ENCODE measurements around the gene NFASC.

NFASC gene

DNA sequence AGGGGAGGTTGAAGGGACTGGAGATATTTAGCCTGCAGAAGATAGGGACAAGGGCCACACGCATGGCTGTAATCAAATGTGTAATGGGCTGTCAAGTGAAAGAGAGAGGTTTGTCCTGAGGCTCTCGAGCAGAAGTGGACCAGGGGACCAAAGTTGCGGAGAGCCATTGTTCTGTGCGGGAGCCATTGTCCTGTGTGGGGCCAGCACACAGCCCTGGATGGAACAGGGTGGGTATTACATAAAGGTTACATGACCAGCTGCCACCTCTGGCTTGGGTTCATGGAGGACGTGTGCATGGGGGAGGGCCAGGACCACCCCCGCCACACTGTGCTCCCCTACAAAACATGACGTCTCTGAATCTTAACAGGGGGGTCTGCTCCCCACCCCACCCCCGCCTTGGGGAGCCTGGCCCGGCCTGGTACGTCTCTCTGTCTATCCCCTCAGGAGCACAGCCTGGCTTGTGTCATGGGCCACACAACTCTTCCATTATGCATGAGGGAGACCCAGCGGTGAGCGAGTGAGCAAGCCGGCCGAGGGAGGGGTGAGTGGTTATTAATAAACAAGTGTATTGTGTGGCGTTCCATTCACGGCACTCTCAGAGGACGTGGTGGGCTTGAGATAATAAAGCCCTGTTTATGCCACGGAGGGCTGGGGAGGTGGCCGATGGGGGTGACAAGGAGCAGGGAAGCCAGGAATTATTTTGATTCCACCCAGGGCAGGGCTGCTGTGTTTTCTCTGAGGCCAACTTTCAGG is at the start of gene NFASC:
TSS of gene NFASC (plus strand) at position 703 of the 753 bp plus-strand sequence. CDS start 73,454 bp downstream, outside the sequence.
- DNase-seq = no peak

- DNase-seq = no peak
These were observed 49.2 kb upstream of the NFASC start for GRCh38 chr1:204821476-204821875.

GRCh38 chr1:204821924-204822323 is 48.7 kb upstream of the NFASC start:
- no peak for DNase-seq

- DNase-seq = peak; percentile 85
These were observed 43.7 kb upstream of the NFASC start for GRCh38 chr1:204826970-204827369.

- peak; percentile 93 for DNase-seq
These were observed 42.3 kb upstream of the NFASC start for GRCh38 chr1:204828352-204828850.

GRCh38 chr1:204829133-204829825 is 41.4 kb upstream of the NFASC start:
- peak; percentile 49 for DNase-seq

DNA sequence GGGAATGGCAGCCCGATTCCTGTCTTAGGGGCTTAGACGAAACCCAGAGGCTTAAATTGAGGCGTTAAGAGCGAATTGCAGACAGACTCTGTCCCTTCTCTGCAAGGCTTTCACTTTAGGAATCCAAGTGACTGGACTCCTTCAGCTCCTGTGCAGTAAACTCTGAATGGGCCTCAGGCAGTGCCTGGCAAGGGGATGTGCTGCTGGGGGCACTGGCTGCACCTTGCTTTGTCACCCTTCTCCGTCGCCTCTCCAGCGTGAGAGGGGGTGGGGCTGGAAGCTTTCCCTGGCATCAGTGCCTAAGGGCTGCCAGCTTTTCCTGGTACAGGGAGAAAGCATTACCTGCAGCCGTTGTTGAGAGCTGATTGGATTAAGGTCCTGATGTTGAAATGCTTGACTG is 39.9 kb upstream of the NFASC start:
- DNase-seq = peak; percentile 73

- DNase-seq = peak; percentile 51
These were observed 39.5 kb upstream of the NFASC start for GRCh38 chr1:204831186-204831585.

GRCh38 chr1:204834336-204834735 is 36.3 kb upstream of the NFASC start:
- no peak for DNase-seq

GRCh38 chr1:204834752-204835151 is 35.9 kb upstream of the NFASC start:
- no peak for DNase-seq

DNA sequence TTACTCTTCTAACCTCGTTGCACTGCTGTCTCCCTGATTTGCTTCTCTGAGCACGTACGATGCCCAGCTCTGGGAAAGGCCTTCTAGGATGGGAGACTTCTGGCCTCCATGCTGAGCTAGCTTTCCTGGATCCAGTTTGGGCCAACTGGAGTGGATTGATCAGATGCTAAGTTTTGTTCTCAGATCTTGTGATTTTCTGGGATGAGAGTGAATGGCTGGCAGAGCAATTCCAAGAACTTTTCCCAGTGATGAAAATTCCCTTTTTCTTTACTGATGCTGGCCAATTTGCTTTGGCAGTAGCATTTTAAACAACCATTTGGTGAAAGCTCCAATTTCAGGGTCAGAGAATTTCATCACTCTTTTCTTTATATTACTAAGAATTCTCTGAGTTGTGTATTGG is 34.9 kb upstream of the NFASC start:
- no peak for DNase-seq

DNA sequence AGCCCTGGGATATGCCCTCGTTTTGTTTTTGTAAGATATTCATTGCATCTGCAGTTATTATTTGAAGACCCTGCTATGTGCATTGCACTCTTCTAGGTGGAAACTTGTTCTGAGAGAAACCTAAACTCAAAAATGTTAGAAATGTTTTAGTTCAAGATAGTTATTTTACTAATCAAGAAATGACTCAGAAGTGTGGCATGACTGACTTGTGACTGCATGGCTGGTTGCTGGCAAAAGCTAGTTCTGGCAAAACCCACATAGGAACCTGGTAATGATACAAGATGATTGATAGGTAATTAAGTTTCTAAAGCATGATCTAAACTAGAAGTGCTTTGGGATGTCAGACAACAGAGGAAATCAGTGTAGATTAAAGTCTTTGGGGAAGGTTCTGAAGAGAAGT is 33.8 kb upstream of the NFASC start:
- no peak for DNase-seq

DNA sequence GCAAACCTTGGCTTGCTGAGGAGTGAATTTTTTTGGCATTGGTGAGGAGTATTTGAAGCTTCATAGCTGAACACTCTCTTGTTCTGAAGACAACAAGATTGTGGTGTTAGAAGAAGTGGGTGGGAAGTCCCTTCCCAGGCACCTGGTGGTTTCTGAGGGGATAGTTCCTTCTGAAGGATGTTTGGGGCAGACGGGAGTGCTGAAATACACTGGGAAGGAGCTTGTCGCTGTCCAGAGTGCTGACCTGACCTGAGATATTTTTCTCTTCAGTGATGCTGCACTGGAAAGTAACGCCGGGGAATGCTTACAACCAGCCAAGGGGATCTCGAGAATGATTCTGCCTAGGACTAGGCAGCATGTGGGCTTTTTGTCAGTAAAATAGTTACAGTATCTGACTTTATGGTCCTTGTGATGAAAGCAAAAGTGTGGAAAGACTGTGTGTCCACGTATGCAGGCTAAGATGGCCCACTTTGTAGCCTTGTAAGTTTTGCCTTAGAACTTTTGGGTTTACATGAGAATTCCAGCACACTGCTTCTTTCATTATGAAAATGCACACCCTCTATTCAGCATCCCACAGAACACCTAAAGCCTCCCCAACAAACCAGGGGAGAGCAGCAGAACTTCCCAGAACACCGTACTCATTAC is 33.1 kb upstream of the NFASC start:
- peak; percentile 82 for DNase-seq

- peak; percentile 32 for DNase-seq
These were observed 29.3 kb upstream of the NFASC start for GRCh38 chr1:204841316-204841715.

DNA sequence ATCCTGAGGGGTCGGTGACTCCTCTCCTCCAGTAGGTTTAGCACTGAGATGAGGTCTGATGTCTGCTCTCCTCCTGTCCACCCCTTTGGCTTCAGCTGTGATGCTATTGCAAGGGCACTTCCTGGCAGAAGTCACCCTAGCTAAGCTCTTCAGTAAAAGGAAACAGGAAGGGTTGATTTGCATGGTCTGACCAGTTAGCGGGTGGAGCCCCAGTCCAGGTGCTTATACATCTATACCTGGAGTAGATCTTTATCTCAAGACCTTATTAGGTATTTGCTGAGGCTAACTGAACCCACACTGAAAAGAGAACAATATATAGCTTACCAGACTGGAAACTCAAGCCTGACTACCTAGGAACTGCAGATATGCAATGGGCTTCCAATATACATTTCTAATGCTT is 28.9 kb upstream of the NFASC start:
- DNase-seq = peak; percentile 48

DNA sequence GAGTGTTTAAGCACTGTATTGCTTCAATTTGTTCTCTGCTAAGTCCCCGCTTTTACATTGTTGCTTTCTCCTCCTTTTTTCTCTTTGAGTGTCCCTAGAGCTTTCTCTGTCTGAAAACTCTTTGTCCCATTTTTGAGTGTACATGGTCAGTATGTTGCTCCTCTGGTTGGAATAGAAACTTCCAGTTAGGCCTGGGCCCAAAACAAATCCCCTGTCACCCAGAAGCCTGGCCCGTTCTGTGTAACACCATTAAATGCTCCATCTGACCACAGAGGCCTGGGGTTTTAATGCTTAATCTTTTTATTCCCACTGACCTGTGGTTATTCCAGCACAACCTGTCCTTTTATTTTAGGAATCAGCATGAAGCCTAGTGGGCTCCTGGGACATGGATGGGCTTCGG is 28.3 kb upstream of the NFASC start:
- DNase-seq = no peak

GRCh38 chr1:204842892-204843291 is 27.8 kb upstream of the NFASC start:
- DNase-seq = peak; percentile 57

DNA sequence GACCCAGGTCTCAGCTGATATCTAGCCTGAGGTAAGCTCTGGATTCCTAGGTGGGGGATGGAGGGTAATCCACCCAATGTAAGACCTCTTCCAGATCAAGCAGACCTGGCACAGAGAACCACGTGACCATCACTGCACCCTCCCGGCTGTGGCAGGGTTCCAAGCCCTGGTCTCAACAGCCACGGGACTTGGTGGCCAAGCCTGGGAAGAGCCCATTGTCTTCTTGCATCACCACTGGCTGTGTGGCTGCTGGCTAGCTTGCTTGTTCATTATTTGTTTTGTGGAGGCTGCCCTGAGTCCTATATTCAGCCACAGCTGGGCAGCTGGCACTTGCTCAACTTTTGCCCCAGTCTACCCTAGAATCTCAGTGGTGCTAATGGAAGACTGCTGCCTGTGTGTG is 24.1 kb upstream of the NFASC start:
- peak; percentile 43 for DNase-seq

GRCh38 chr1:204848579-204848978 is 22.1 kb upstream of the NFASC start:
- no peak for DNase-seq

GRCh38 chr1:204852854-204853253 is 17.8 kb upstream of the NFASC start:
- no peak for DNase-seq

- peak; percentile 22 for DNase-seq
These were observed 17.2 kb upstream of the NFASC start for GRCh38 chr1:204853436-204853835.

DNA sequence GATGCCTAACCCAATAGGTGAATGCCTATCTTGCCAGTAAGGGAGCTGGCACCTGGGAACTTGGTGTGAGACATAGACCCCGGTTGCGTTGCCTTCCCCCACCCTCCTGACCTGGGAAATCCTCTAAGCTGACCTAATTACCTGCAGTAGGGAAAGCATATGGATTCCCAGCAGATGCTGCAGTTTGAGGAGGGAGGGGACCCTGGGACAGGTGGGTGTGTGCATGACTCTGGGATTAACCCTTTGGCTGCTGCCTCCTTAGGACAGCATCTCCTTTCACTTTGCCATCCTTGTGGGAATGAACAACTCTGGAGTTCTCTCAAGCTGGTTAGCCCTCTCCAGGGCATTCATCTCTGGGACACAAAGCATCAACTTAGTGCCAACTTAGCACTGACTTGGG is 16.4 kb upstream of the NFASC start:
- DNase-seq = peak; percentile 29

DNA sequence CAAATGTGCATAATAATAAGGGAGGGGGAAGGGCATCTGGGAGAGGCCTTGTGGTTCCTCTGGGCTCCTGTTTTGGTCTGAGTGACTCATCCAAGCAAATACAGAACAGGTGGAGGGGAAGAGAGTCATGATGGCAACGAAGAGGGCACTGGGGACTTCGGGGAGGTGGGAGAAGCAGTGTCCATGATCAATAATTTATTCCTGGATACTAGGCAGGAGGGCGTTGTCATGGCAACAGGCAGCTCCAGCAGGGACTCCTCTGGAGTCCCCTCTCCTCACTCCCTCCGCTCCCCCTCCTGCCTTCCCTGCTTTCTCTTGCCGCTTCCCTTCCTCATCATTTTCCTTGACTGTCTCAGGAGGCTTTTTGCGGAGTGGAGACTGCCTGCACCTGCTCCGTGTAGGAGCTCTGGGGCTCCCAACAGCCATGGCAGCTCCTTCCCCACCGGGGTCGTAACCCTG is 12.3 kb upstream of the NFASC start:
- peak; percentile 38 for DNase-seq

- DNase-seq = peak; percentile 56
These were observed 10.8 kb upstream of the NFASC start for GRCh38 chr1:204859861-204860267.

Measured in islet precursor cell (in vitro differentiated cells).